Hindlimb muscle (tissue), 1 donor: ENCODE measurements around the gene IL1R2. TPM values are rescaled to one million over a fixed set of nuclear protein-coding genes. Genes with fewer than 3 reads are reported as not detected.
"Not testable (repeated sequence)": the region's sequence is repeated elsewhere in the genome, so short reads cannot be mapped to it uniquely, and the experiment has no call there.

Experiments used
- DNase-seq: peaks from one replicate; pipeline ENCODE4 v3.0.0-alpha.2; 2013
- polyA plus RNA-seq: library from polyadenylated mRNA; unstranded; fragments of 120-200 nt; gene quantifications from one replicate; pipeline ENCODE4 v1.2.1, GENCODE V29; 2013; ENCODE audit not compliant: insufficient read length

Gene IL1R2
- polyA plus RNA-seq, 1 donor: 0.31 TPM

DNA sequence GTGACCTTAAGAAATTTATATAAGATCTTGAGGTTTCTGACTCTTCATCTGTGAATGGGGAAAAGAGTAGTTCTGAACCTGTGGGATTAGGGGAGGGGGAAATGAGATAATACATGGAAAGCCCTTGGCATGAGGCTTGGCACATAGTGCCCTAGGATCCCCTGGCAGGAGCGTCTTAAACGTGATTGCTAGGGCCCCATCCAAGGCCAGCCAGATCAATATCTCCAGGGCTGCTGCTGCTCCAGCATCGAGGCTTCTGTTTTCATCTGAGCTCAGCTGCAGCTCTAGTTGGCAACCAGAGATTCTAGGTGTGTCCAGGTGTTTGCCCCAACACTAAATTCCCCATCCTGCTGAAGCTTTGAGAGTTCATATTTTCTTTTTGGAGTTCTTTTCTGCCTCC, 71.0 kb downstream of the IL1R2 start:
- DNase-seq: no peak

DNA sequence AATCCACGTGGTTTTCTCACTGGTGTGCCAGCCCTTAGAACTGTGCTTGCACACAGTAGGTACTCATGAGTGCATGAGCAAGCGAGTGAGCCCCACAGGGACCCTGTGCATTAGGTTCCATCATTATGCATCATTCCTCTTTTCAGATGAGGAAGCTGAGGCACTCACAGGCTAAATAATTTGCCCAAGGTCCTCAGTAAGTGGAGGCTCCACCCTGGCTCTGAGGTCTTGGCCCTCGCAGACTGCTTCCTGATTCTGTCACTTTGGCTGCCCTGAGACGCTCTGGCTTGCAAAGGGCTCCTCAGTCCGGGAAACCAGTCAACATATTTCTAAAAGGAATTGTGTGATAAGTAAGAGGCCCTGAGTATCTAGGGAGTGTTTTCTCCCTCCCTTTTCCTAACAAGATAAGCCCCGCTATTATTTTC, 71.7 kb downstream of the IL1R2 start:
- no peak for DNase-seq

DNA sequence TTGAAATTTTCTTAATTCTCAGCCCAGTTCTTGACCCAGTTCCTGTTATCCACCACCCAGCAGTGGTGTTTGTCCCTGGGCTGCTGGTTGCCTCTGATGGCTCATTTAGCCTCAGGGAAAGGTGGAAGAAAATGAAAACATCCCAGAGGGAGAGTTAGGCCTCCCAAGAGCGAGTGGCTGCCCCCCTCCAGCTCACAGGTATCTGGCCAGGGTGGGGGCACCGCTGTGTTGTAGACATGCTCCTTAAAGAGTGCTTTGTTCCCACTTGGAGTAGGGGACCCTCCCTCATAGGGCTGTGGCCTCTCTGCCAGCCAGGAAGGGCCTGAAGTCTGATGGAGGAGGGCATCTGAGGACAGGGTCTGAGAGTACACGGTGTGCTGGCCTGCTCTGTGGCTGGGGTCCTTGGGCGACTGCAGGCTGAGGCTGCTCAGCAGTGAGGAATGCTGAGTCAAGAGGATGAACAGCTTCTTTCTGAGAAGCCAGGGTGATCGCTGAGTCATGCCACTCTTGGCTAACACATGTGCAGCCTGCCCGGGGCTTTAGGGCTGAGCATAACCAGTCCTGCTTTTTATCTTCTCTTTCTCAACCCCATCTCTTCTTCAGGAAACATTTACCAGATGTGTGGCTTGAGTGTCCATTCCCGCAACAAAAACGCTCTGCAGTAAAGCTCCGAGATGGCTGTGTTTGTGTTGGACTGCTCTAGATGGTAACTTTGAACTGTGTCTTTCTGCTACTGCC, 72.3 kb downstream of the IL1R2 start:
- DNase-seq: peak; percentile 71

DNA sequence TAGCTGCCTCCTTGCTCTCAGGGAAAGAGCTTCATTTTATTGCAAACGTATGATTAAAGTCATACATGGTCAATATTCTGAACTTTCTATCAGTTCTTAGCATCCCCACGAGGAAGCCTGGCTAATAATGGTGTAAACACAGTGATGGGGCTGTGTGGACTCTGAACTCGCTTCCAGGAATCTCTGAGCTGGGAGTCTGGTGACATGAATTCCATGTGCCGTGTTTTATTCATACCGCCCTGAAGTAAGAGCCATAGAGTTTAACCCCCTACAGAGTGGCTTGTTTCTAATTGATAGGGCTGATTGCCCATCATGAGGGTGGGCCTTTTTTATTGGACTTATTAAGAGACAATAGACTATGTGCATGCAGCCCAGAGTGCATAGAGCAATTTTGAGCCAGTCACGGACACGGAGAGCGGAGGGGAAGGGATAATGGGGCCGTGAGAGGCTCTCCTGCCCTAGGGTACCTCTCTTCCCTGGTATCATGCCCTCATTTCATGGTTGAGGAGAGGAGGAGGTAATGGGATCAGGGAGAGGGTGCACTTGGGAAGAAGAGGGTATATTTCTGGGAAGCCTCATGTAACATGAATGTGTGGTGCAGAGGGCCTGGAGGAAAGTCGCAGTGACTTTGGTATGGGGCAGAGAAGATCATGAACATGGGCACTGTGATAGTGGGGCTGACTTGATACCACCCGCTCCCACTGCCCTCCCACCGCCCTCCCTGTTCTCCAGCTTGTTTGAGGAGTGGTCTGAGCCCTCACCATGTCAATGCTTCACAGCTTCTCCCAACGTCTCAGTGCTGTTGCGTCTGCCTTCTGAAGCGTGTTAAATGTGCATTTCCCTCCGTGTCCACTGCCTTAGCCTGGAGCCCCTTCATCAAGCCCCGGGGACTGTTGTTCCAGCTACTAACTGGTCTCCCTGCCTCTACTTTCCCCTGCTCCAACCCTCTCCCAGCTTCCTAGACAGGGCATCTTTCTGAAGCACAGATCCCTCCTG, 73.2 kb downstream of the IL1R2 start:
- DNase-seq: no peak

DNA sequence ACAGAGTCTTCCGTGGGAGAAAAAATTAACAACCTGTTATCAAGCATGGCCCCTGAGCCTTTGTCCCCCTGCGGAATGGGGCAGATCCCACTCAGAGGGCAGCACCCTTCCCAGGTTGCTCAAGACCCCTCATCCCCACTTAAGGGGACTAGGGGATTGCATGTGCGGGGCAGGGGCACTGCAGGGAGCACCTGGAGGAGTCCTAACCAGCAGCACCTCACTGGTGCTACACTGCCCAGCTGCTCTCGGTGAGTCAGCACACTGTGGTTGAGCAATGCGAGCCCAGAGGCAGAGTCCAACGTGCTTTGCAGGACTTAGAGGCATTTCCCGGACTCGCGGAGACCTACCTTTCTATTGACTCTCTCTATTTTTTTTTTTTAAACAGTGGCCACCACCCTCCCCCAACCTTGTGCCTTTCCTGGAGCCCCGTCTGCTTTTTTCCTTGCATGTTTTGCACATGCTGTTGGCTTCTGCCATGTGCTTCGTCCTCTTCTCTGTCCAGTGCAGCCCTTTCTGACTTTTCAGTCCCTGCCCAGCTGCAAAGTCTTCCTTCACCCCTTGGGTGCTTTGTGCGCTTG, 74.0 kb downstream of the IL1R2 start:
- no peak for DNase-seq

DNA sequence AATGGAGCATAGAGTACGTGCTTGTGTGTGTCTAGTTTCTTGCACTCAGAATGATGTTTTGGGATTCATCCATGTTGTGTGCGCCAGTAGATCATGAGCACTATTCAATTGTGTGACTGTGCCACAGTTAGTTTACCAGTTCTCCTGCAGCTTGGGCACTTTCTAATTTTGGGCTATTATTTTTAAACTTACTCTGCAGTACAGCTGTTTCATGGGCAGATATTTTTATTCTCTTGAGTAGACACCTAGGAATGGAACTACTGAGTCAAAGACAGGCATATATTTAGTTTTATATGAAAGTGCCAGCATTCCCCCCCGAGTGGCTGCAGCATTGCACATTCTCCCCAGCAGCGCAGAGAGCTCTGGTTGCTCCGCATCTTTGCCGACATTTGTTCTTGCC, 74.8 kb downstream of the IL1R2 start:
- DNase-seq: no peak

DNA sequence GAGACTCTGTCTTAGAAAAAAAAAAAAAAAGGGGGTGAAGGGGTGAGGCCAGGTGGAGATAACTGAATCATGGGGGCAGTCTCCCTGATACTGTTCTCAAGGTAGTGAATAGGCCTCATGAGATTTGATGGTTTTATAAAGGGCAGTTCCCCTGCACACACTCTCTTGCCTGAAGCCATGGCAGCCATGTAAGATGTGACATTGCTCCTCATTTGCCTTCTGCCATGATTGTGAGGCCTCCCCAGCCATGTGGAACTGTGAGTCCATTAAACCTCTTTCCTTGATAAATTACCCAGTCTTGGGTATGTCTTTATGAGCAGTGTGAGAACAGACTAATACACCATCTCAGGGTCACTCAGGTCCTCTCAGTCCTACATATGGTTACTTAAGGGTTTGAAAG, 76.4 kb downstream of the IL1R2 start:
- not testable (repeated sequence) for DNase-seq

DNA sequence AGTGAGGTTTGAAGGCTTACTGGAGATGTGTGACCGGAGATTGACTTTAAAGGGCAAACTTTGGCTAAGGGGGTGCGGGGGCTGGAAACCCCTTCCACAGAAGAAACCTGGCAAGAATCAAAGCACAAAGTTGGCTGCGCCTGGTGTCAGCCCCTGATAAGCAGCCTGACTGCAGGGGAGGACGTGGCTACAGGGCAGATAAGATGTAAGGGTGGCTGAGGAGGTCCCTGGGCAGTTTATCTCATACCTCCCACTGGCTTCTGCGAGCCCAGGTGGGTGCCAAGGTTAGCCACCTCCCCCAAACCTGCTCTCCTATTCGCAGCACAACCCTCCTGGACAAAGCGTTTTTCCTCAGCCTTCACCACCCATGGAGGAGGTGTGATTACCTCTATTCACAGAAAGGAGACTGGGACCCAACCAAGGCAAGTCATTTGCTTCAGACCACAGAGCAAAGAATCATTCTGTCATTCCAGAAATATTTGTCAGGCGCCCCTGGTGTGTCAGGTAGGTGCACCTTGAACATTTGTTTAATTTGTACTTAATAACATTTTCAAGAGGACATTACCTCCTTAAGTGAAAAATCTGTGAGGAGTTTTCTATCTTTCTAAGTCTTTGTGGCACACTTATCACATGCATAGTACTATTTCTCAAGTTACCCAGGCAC, 77.7 kb downstream of the IL1R2 start:
- DNase-seq: no peak

DNA sequence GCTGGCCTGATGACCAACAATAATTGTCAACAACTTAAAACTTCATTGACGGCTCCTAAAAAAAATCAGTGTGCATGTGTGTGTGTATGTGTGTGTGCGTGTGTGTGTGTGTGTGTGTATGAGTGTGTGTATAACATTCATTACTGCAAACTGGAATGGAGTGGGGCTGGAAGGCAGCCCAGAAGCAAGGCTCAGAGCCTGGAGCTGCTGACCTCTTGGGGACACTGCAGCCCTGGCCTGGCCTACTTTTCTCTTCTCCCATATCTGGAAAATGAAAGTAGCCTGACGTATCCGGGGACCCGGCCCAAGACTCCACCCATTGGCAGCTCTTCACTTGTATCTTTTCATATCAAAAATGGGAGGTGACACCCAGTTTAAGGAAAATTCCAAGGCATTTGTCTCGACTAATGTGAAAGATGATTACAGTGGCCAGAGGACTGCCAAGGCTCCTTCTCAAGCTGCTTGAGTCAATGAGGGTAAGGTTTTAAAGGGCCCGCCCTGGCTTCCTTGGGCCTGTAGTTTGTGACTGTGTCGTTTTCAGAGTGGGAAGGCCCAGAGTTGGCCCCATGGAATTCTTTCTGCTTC, 78.4 kb downstream of the IL1R2 start:
- DNase-seq: peak; percentile 88

DNA sequence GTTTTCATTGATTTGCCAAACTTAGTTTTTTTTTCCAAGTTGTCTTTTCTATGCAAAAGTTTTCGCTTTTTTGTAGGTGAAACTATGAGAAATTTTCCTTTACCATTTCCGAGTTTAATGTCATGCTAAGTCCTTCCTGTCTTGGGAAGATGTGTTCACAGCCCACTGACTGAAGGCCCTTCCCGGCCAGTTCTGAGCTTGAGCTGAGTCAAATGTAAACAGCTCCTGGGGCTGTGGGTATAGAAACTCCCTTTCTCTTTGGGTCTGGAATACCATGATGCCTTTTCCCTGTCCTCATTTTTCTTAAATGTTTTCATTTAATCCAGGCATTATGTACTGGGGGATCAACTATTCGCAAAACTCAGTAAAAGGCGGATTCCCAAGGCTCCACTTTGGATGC, 81.0 kb downstream of the IL1R2 start:
- DNase-seq: no peak

DNA sequence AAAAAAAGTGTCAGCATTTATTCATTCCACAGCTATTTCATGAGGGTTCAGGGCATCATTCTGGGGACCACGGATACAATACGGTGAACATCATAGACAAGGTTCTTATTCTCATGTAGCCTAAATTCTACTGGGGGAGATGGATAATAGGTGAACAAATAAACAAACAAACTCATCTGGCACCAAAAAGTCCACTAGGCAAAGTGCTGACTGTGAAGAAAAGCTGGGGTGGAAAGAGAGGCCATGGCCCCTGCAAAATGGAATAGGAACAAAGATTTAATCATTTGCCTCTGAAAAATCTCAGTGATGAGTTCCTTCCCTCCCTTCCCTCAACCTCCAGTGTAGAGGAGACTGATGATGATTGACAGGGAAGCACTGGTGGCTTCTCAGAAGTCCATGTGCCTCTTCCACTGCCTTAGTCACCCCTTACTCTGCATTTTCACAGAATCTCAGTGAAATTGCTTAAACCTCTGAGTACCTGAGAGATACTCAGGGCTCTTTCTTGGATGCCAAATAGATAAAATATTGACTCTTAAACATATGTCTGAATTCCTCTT, 81.5 kb downstream of the IL1R2 start:
- DNase-seq: no peak

DNA sequence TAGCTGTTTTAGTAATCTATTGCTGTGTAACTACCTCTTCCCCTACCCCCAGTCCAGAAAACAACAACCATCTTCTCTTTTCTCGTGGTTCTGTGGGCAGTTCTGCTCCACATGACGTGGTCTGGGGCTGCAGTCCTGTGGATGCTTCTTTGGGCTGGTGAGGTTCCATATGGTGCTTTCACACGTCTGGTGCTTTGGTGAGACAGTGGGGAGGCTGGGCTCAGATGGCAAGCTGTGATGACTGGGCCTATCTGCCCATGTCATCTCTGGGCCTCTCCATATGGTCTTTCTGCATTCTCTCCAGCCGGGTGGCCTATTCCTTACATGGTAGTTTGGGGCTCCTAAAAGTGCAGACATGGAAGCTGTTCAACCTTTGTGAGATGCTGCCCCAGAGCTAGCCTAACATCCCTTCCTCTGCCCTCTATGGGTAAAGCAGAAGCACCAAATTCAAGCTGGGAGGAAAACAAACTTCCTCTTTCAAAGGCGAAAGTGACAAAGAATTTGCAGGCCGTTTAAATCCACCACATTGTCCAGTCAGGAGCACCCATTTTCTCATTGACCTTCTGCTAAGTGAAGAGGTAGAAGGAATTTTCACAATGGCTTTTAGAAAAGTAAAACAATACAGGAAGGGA, 82.5 kb downstream of the IL1R2 start:
- DNase-seq: no peak

DNA sequence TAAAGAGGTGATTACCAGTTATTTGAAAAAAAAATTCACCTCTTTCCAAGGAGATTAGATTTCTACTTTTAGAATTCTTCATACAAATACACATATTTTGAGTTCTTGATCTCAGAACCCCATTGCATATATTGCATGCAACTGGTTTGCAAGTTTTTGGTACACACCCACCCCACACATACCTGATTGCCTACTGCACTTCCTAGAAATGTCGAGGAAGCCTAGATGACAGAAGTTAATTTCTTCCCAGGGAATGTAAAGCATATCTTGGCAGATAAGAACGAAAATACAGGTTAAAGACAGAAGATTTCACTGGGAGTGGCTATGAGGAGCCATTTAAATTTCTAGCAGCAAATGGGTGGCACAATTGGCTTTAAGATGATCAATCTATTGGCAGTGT, 83.7 kb downstream of the IL1R2 start:
- DNase-seq: no peak

DNA sequence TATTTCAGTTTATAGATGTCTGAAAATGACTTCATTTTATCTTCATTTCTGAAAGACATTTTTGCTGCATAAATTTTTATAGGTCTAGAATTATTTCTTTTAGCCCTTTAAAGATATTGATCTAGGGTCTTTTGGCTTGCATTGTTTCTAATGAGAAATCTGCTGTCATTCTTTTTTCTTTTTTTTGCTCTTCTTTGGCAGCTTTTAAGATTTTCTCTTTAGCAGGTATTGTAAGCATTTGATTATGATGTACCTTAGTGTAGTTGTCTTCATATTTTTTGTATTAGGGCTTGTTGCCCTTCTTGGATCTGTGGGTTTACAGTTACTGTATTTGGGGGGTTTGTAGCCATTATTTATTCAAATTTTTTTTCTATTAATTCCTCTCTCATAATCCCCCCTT, 84.8 kb downstream of the IL1R2 start:
- no peak for DNase-seq

Other genes starting within 250 kb of the IL1R2 start
- gene IL1R1, start 150.8 kb downstream of the IL1R2 start, polyA plus RNA-seq: 9.3 TPM
- 0.34 TPM for gene IL1RL2, start 195.1 kb downstream of the IL1R2 start, polyA plus RNA-seq